ENCODE results near the gene FAM199X.

The FAM199X gene

GRCh38 chrX:104165894-104166734 is at the start of gene FAM199X:
FAM199X (plus strand) TSS chrX:104166453; CDS start chrX:104166786, 333 bp downstream.
- peak; percentile 57 for DNase-seq (ENCODE audit: low read depth)

DNA sequence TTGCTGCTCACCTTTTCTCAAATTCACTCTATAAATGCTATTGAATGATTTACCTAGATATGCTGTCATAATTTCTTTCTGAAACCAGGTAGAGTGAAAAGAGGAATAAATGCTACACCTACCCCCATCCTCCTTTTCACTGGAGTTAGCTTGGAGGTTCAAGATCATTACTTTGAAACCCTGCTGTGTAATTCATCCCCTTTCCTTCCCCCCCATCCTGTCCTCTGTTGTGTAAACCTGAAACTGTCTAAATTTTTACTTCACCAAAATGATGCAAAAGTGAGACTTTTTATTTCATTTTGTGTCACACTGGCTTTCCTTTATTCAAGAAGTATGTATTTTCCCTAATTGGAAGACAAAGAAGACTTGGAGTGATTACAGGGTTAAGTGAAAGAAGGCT is 48.5 kb upstream of the FAM199X start:
- DNase-seq (ENCODE audit: low read depth) = no peak

DNA sequence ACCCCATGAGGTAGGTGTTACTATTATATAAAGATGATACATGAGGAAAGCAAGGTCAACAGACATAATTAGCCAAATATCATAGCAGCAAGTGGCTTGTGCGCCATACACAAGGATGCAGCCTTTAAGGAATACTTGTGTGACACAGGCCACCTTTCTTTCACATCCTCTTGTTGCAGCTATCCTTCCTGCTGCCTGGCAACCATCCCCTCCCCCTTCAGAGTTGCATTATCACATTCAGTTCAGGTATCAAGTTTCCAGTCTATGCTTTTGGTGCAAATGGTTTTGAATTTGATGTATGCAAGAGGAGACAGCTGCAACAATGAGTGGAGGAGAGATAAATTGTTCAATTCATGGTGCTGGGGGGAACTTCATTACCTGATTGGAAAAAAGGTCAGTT is 47.5 kb upstream of the FAM199X start:
- DNase-seq (ENCODE audit: low read depth) = no peak

- DNase-seq (ENCODE audit: low read depth) = no peak
Observed at GRCh38 chrX:104122829-104123228, 43.4 kb upstream of the FAM199X start.

DNA sequence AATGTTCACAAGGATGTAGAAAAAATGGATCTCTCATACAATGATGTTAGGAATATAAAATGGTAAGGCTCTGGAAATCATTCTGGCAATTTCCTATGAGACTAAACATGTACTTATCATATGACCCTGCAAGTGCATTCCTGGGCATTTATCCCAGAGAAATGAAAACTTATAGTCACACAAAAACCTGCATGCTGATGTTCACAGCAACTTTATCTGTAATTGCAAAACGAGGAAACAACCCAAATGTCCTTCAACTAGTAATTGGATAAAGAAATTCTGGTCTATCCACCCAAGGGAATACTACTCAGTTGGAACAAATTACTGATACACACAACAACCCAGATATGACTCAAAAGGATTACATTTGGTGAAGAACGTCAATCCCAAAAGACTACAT is 39.4 kb upstream of the FAM199X start:
- no peak for DNase-seq (ENCODE audit: low read depth)

GRCh38 chrX:104130808-104131207 is 35.4 kb upstream of the FAM199X start:
- DNase-seq (ENCODE audit: low read depth) = no peak

DNA sequence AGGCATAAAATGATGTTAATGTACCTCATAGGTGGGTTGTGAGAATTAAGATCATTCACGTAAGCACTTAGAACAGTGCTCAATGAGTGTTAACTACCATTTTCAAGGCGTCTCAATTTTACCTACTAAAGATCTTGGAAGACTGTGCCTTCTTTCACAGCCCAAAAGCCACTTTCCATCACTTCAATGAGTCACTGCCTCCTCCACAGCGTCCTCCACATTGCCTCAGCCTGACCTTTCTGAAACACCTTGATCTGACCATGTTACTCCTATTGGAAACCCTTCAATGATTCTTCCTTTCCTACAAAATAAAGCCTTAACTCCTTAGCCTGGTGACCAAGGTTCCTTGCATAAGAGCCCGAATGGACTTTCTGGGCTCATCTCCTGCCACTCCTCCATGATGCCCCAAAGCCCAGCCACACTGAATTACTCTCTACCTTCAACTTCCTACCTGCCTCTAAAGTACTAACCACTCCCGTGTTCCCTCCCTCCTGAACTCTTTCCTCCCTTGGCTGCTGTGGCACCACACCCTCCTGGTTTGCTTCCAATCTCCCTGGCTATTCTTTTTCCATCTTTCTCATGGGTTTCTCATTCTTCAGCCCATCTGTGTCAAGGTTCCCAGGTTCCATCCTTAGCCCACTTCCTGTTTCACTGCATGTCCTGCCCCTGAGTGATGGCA is 31.5 kb upstream of the FAM199X start:
- no peak for DNase-seq (ENCODE audit: low read depth)

- DNase-seq (ENCODE audit: low read depth) = no peak
Observed at GRCh38 chrX:104135677-104136076, 30.6 kb upstream of the FAM199X start.

DNA sequence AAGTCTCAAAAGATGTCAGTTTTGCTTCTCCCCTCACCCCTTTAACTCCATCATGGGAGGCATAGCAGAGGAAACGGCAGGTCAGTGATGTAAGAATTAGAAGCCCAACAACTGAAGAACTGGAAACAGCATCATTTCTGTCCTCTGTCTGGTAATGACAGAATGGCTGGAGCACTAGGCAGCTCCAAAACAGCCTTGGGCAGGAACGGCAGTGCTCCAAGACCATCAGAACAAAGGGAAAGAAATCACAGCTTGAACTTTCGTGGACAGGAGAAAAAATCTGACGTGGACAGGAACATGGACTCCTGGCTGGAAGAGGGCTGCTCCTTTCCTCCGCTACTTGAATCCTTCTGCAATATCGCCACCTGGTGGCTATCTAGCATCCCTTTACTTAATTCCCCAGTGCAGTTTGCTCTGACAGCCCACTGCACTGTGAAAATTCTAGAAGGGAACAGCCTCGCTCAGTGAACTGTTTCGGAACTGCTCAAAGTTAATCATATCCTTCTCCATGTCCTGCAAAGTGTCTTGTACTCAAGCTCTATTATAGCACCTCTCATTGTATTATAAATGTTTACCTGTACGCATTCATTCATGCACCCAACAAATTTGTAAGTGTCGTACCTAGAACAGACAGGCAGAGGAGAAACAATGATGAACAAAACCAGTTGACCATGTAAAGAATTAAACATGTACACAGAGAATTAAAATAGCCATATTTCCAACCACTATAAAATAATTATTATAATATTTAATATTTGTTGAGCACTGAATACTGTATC is 29.8 kb upstream of the FAM199X start:
- peak; percentile 15 for DNase-seq (ENCODE audit: low read depth)

- DNase-seq (ENCODE audit: low read depth) = no peak
Observed at GRCh38 chrX:104137496-104137895, 28.8 kb upstream of the FAM199X start.

- no peak for DNase-seq (ENCODE audit: low read depth)
Observed at GRCh38 chrX:104141087-104141760, 25.0 kb upstream of the FAM199X start.

DNA sequence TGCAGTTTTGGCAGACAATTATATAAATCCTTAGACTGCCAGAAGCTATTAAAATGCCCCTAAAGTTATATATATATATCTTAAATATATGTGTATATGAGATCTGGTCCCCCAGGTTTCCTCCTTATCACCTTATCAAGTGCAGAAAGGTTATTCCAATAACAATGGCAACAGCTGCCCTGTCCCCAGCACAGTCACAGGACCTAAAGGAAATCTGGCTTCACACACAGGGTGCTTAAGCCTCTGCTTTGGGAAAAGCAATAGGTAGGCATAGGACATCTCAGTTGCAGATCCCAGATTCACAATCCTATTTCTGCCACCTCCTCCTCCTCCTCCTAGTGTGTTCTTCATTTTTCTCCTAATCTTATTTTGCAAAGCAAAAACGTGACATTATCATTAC is 15.2 kb upstream of the FAM199X start:
- DNase-seq (ENCODE audit: low read depth) = no peak

DNA sequence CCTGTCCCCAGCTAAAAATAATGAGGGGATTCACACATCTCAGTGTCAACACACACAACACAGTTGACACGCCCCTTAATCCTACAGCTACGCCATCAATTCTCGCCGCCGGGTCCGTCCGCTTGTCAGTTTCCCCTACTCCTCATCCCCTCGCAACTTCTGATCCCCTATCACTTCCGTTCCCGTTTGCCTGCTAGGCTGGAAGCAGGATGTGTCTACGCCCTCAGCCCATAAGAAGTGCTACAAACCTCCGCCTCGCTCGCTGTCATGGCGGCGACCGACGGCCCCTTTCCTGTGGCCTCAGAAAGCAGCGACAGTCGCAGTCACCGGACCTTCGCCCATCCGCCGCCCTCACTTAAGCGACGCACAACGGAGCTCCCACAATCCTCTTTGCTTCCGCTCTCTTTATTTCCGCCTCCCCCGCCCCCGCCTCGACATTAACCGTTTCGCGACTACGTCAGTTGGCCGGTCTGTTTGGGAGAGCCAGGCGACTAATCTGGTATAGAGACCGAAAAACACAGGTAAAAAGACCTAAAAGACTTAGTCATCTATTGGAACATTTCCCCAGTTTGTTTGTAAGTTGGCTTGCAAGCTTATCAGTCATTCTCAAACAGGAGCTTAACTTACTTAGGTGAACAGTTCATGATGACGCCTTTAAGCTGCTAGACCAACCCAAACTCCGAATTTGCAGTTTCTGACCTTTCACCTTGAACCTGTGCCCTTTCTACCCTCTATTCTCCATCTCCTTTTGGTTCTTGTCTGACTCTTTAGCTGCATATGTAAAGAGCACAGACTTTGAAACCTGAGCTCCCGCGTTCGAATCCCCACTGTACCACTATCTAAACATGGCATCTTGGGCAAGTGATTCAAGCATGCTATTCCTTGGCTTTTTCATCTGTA is 9.4 kb upstream of the FAM199X start, which contains the start of gene SLC25A53:
Gene SLC25A53, minus strand, starts transcription at position 380 of the 900 bp plus-strand sequence. CDS start 51,752 bp downstream, outside the sequence.
- peak; percentile 37 for DNase-seq (ENCODE audit: low read depth)

- no peak for DNase-seq (ENCODE audit: low read depth)
Observed at GRCh38 chrX:104166735-104167436, 633 bp downstream of the FAM199X start.

DNA sequence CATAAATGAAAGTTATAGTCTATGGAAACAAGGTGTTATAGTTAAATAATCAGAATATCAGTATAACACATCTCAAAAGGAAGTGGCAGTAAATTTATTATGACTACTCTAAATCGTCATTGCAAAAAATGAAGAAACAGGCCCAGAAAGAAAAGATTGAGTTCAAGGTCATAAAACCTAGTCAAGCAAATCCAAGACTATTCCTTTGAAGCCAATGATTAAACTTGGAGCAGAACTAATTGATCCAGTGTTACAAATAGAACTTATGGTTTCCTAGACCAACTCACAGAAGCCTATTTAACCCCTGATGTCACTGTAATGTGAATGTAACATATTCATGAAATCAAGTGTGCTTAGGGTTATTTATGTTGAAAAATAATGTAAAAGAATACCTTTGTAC is 1.9 kb downstream of the FAM199X start:
- no peak for DNase-seq (ENCODE audit: low read depth)

- no peak for DNase-seq (ENCODE audit: low read depth)
Observed at GRCh38 chrX:104172121-104172520, 5.9 kb downstream of the FAM199X start.

GRCh38 chrX:104172788-104173187 is 6.5 kb downstream of the FAM199X start:
- no peak for DNase-seq (ENCODE audit: low read depth)

DNA sequence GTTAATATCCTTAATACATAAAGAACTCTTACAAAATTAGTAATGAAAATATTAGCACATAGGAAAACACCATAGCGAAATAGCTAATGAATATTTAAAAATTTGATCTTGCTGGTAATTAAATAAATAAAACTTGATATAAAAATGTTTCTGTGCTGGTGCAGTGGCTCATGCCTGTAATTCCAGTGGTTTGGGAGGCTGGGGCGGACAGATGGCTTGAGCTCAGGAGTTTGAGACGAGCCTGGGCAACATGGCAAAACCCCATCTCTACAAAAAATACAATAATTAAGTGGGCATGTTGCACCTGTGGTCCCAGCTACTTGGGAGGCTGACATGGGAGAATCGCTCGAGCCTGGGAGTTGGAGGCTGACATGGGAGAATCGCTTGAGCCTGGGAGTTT is 7.6 kb downstream of the FAM199X start:
- DNase-seq (ENCODE audit: low read depth) = no peak

GRCh38 chrX:104183685-104184084 is 17.4 kb downstream of the FAM199X start:
- no peak for DNase-seq (ENCODE audit: low read depth)

- no peak for DNase-seq (ENCODE audit: low read depth)
Observed at GRCh38 chrX:104187931-104188330, 21.7 kb downstream of the FAM199X start.
